Karpas-422 (cell line): ENCODE results near the gene LRRC2. TPM values are rescaled to one million over a fixed set of nuclear protein-coding genes. Genes with fewer than 3 reads are reported as not detected.
"Not testable (repeated sequence)": the region's sequence is repeated elsewhere in the genome, so short reads cannot be mapped to it uniquely, and the experiment has no call there.

ENCODE experiments used
- DNase-seq: peaks from one replicate; pipeline ENCODE4 v3.0.0-alpha.2; 2015
- H2AFZ ChIP-seq: fragments of 200-600 bp; sonication (generic); 2 replicates; pipeline ENCODE4 v1.6.1; 2014; ENCODE audit warnings: antibody characterized with exemption, low read length, mixed read lengths
- H3K27ac ChIP-seq: fragments of 200-600 bp; sonication (generic); 2 replicates; pipeline ENCODE4 v1.5.1; 2014; ENCODE audit warnings: mild to moderate bottlenecking, low read length, moderate library complexity
- H3K27me3 ChIP-seq: fragments of 200-600 bp; sonication (generic); 2 replicates; pipeline ENCODE4 v1.6.1; 2014; ENCODE audit warnings: low read length, mixed read lengths
- H3K36me3 ChIP-seq: fragments of 200-600 bp; sonication (generic); 2 replicates; pipeline ENCODE4 v1.6.1; 2014; ENCODE audit warnings: low read length, mixed read lengths; ENCODE audit not compliant: insufficient read depth
- H3K4me1 ChIP-seq: fragments of 200-600 bp; sonication (generic); 2 replicates; pipeline ENCODE4 v1.6.1; 2014; ENCODE audit warnings: mild to moderate bottlenecking, low read length, mixed read lengths
- H3K4me2 ChIP-seq: fragments of 200-600 bp; sonication (generic); 2 replicates; pipeline ENCODE4 v1.6.1; 2014; ENCODE audit warnings: low read length, low read depth, mild to moderate bottlenecking; ENCODE audit not compliant: poor library complexity, severe bottlenecking
- H3K4me3 ChIP-seq: fragments of 200-600 bp; sonication (generic); 2 replicates; pipeline ENCODE4 v1.5.1; 2014; ENCODE audit warnings: mild to moderate bottlenecking, antibody characterized with exemption, low read length, mixed read lengths
- H3K79me2 ChIP-seq: fragments of 200-600 bp; sonication (generic); 2 replicates; pipeline ENCODE4 v1.6.1; 2014; ENCODE audit warnings: mild to moderate bottlenecking, low read length, mixed read lengths
- H3K9ac ChIP-seq: fragments of 200-600 bp; sonication (generic); 2 replicates; pipeline ENCODE4 v1.6.0; 2014; ENCODE audit warnings: low read length
- H3K9me2 ChIP-seq: fragments of 200-600 bp; sonication (generic), shearing (Covaris generic); replicated peaks from 2 replicates; pipeline ENCODE4 v1.6.0; 2014; ENCODE audit warnings: mild to moderate bottlenecking, low read length, moderate library complexity; ENCODE audit not compliant: insufficient read depth
- H3K9me3 ChIP-seq: fragments of 300-700, 200-600 bp; sonication (generic); 2 replicates; pipeline ENCODE4 v1.6.1; 2014; ENCODE audit warnings: low read length, mixed read lengths
- H4K20me1 ChIP-seq: fragments of 200-600 bp; sonication (generic); 2 replicates; pipeline ENCODE4 v1.6.1; 2014; ENCODE audit warnings: mild to moderate bottlenecking, antibody characterized with exemption, low read length, low read depth; ENCODE audit not compliant: insufficient read depth
- total RNA-seq: library from RNA; depleted of rRNA; stranded (reverse); fragments of >200 nt; shearing (Covaris generic); gene quantifications from 2 replicates; pipeline ENCODE4 v1.2.3, GENCODE V29; 2014; ENCODE audit warnings: low replicate concordance

LRRC2 gene
- total RNA-seq, 1 experiment from 2014 or later, result not detected

GRCh38 chr3:46500656-46501635, 65.2 kb downstream of the LRRC2 start:
- peaks cover 9% of the 10 kb centered on the region for H4K20me1 ChIP-seq
- no peaks in the 10 kb centered on the region for H3K9me3 ChIP-seq
- no peaks in the 10 kb centered on the region for H3K79me2 ChIP-seq
- no peak for DNase-seq
- H3K4me3 ChIP-seq, result no peak overlapping the region
- H3K9me2 ChIP-seq, result no peaks in the 10 kb centered on the region
- H3K4me1 ChIP-seq, result peaks cover 6% of the 10 kb centered on the region
- no peaks in the 10 kb centered on the region for H3K27me3 ChIP-seq
- no peaks in the 10 kb centered on the region for H3K36me3 ChIP-seq
- H3K4me2 ChIP-seq, result no peak overlapping the region
- H3K27ac ChIP-seq, result no peak overlapping the region
- H2AFZ ChIP-seq, result no peak overlapping the region
- H3K9ac ChIP-seq, result no peak overlapping the region

DNA sequence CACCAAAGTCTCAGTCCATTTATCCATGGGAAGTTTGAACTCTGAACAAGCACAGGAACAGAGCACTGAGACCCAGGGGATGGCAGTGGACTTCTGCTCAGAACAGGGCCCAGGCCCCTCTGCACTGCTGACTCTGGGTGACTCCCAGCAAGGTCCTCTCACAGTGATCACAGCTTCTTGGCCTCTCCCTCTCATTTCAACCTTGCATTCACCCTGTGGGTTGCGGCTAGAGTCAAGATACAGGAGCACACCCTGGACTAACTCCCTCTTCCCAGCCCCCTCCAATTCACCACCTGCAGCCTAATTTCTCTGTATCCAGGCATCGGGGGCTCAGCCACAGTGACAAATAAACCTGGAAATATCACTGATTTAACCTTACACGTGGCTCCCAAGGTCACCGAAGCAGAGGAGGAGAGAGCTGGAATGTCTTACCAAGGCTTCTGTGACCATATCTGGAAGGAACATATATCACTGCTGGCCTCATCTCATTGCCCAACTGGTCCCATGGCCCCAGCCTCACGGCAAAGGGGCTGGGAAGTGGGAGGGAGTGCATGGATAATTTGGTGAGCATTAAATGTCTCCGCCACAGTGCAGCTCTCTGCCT, 67.1 kb downstream of the LRRC2 start:
- Histone ChIP-seq H3K79me2 (no peaks in the 10 kb centered on the region), H2AFZ (no peak overlapping the region), H3K9ac (no peak overlapping the region)

GRCh38 chr3:46497556-46498265, 68.4 kb downstream of the LRRC2 start, which contains the start of gene RTP3:
TSS of gene RTP3 (plus strand) at chr3:46497976. CDS start at chr3:46498063, 87 bp downstream.
- Histone ChIP-seq H3K4me3 (no peak within 1 kb of the TSS), H3K9me2 (no peaks in the 10 kb centered on the region), H3K9ac (no peak within 1 kb of the TSS), H3K9me3 (no peaks in the 10 kb centered on the region), H3K4me2 (no peak within 1 kb of the TSS), H3K4me1 (peaks cover 6% of the 10 kb centered on the region), H3K36me3 (no peaks in the 10 kb centered on the region), H3K27ac (no peak within 1 kb of the TSS), H3K79me2 (no peaks in the 10 kb centered on the region), H4K20me1 (peaks cover 9% of the 10 kb centered on the region), H2AFZ (no peak within 1 kb of the TSS), H3K27me3 (no peaks in the 10 kb centered on the region)
- no peak for DNase-seq

More for the DNA sequence above, 67.1 kb downstream of the LRRC2 start:
- H3K4me2 ChIP-seq, result no peak overlapping the region
- H3K9me3 ChIP-seq, result no peaks in the 10 kb centered on the region
- no peaks in the 10 kb centered on the region for H3K9me2 ChIP-seq
- H3K27ac ChIP-seq, result no peak overlapping the region
- H3K27me3 ChIP-seq, result no peaks in the 10 kb centered on the region
- no peak overlapping the region for H3K4me3 ChIP-seq
- no peak for DNase-seq
- no peaks in the 10 kb centered on the region for H3K36me3 ChIP-seq
- peaks cover 9% of the 10 kb centered on the region for H4K20me1 ChIP-seq
- H3K4me1 ChIP-seq, result peaks cover 6% of the 10 kb centered on the region

- H3K4me3 ChIP-seq, result no peak overlapping the region
- no peaks in the 10 kb centered on the region for H3K79me2 ChIP-seq
- H3K4me1 ChIP-seq, result peaks cover 6% of the 10 kb centered on the region
- H3K9me2 ChIP-seq, result no peaks in the 10 kb centered on the region
- H3K27ac ChIP-seq, result no peak overlapping the region
- no peak overlapping the region for H2AFZ ChIP-seq
- H3K36me3 ChIP-seq, result no peaks in the 10 kb centered on the region
- H3K4me2 ChIP-seq, result no peak overlapping the region
- no peaks in the 10 kb centered on the region for H3K9me3 ChIP-seq
- peak; percentile 83 for DNase-seq
- H3K27me3 ChIP-seq, result no peaks in the 10 kb centered on the region
- no peak overlapping the region for H3K9ac ChIP-seq
- peaks cover 9% of the 10 kb centered on the region for H4K20me1 ChIP-seq
These were observed 69.2 kb downstream of the LRRC2 start for GRCh38 chr3:46496746-46497555.

- Histone ChIP-seq H4K20me1 (peaks cover 9% of the 10 kb centered on the region), H3K79me2 (no peaks in the 10 kb centered on the region), H3K9me2 (no peaks in the 10 kb centered on the region), H3K36me3 (no peaks in the 10 kb centered on the region), H3K27ac (no peak overlapping the region), H3K9ac (no peak overlapping the region), H3K4me1 (peaks cover 3% of the 10 kb centered on the region; the same call in 1 of the 2 replicates), H3K4me2 (no peak overlapping the region), H3K9me3 (no peaks in the 10 kb centered on the region), H3K4me3 (no peak overlapping the region), H3K27me3 (no peaks in the 10 kb centered on the region), H2AFZ (no peak overlapping the region)
- no peak for DNase-seq
These were observed 70.1 kb downstream of the LRRC2 start for GRCh38 chr3:46495901-46496456.

GRCh38 chr3:46494491-46494890, 71.6 kb downstream of the LRRC2 start:
- not testable (repeated sequence) for H3K79me2 ChIP-seq, H3K4me3 ChIP-seq, DNase-seq

DNA sequence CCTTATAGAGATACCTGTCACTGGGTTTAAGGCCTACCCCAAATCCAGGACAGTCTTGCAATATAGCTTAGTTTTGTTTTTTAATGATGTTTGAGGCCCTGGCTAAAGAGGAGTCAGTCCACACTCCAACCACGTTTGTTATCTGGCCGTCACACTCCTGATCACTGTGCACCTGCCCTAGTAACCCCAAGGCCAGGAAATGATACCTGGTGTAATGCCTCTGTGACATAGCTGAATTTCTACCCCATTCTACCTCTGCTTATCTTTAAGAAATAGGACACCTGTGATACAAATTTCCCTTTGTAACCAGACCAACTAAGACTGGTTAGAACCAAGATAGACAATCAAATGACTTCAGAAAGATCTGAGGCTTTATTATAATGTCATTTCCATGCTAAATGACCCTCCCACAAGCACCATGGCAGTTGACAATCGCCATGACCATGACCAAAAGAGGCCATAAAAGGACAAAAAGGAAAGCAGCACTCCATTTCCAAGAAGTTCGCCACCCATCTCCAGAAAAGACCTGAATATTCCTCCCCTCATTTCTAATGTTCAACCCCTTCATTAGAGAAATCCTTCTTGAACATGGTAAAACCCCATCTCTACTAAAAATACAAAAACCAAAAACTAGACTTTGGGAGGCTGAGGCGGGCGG, 73.1 kb downstream of the LRRC2 start:
- no peak overlapping the region for H3K4me2 ChIP-seq
- H3K9me2 ChIP-seq, result no peaks in the 10 kb centered on the region
- H3K79me2 ChIP-seq, result no peaks in the 10 kb centered on the region
- H3K9ac ChIP-seq, result no peak overlapping the region
- H3K27ac ChIP-seq, result no peak overlapping the region
- H3K27me3 ChIP-seq, result no peaks in the 10 kb centered on the region
- H3K9me3 ChIP-seq, result no peaks in the 10 kb centered on the region
- H3K4me1 ChIP-seq, result peaks cover 4% of the 10 kb centered on the region; the same call in 1 of the 2 replicates
- H3K4me3 ChIP-seq, result no peak overlapping the region
- no peaks in the 10 kb centered on the region for H3K36me3 ChIP-seq
- DNase-seq, result no peak
- no peak overlapping the region for H2AFZ ChIP-seq
- H4K20me1 ChIP-seq, result peaks cover 5% of the 10 kb centered on the region; the same call in 1 of the 2 replicates

More at GRCh38 chr3:46494491-46494890, 71.6 kb downstream of the LRRC2 start:
- not testable (repeated sequence) for H3K9ac ChIP-seq, H4K20me1 ChIP-seq, H3K4me1 ChIP-seq, H3K4me2 ChIP-seq, H3K9me3 ChIP-seq, H3K27ac ChIP-seq, H3K9me2 ChIP-seq, H2AFZ ChIP-seq, H3K27me3 ChIP-seq, H3K36me3 ChIP-seq
